GM21515 (cell line): ENCODE results near the gene GDI1.
"Not testable (repeated sequence)": the region's sequence is repeated elsewhere in the genome, so short reads cannot be mapped to it uniquely, and the experiment has no call there.

Source experiments
- ATAC-seq: cut with Tn5 transposase; IDR thresholded peaks from one replicate; pipeline ENCODE4 v1.9.1; 2021; ENCODE audit not compliant: unreplicated experiment

Gene GDI1

DNA sequence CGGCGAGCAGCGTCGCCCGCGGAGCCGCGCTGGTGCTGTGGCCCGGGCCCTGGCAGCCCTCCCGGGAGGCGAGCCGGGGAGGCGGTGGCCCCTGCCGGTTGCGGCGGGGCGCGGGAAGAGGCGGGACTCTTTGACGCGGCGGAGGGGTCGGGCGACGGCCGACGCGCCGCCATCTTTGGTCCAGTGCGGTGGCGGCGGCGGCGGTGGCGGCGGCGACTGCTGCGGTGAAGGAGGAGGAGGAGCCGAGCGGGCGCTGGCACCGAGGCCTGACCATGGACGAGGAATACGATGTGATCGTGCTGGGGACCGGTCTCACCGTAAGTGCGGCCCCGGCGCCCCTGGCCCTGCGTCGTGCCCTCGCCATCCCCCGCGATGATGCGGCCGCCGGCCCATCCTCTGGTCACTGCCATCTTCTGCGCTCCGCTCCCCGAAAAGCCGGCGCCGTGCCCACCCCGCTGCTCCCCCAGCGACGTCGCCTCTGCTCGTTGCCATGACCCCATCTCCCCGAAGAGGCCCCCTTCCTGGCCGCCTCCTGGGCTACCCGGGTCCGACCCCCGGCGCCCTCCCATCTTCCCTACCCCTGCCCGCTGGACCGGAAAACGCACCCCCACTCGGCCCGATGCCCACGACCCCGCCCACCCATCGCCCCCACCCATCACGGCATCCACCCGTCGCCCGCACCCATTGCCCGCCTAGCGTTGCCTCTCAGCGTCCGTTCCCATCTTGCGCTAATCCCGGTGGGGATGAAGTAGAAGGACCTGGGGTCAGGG is at the start of gene GDI1:
Gene GDI1 (plus strand): TSS at position 172 of the 770 bp plus-strand sequence. CDS start 101 bp downstream, at position 273.
- ATAC-seq: no peak

DNA sequence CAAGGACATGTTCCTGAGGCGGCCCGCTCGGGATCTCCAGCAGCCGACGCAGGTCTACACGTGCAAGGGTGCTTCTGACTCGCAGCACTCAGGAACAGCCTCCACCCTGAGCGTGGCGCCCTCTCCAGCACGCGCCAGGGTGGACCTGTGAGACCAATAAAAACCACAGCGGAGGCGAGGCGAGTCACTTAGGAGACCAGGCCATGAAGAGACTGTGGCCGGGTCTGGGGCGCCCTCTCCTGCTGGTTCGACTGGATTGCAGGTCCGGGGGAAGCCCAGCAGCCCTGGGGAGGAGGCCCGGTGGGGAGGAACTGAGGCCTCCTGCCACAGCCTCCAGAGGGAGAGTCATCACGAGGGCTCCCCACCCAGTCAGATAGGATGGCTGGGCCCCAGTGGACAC is 48.9 kb upstream of the GDI1 start:
- ATAC-seq: peak; percentile 30

GRCh38 chrX:154388649-154389048 is 48.3 kb upstream of the GDI1 start:
- not testable (repeated sequence) for ATAC-seq

DNA sequence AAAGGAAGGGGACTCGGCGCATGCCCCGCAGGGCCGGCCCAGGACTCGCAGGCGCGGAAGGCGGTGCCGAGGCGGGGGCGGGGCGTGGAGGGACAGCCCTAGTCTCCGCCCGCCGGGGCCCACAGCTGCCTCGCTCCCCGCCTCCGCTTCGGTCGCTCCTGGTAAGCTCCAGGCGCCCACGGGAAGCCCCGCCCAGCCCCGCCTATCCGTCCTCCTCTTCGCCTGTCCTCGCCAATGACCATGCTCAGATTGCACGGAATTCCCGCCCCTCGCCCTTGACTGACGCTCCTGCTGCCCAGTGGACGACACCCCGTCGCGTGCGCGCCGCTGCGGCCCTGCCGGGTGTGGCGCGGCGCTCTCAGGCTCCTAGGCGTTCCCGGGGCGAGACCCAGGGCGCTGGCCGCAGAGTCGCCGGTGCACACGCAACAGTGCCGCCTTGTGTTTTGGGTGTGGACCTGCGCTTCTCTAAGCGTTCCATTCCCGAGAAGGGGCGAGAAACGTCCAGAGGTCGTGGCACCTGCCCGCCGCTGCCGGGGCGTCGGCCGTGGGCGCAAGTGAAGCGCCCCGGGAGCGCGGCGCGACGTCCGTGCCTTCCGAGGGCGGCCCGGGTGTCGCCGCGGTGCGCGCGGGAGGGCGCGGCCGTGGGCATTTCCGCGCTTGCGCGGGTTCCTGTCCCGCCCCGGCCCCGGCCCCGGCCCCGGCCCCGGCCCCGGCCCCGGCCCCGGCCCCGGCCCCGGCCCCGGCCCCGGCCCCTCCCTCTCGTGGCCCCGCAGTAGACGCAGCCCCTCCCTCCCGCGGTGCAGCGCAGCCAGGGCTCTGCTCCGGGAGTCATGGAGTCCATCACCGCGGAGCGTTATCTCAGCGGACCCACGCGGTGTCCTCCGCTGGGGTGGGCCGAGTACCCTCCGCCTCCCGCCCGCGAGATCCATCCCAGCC is 46.9 kb upstream of the GDI1 start:
- peak; percentile 62 for ATAC-seq

GRCh38 chrX:154396363-154396762 is 40.6 kb upstream of the GDI1 start:
- ATAC-seq: not testable (repeated sequence)

DNA sequence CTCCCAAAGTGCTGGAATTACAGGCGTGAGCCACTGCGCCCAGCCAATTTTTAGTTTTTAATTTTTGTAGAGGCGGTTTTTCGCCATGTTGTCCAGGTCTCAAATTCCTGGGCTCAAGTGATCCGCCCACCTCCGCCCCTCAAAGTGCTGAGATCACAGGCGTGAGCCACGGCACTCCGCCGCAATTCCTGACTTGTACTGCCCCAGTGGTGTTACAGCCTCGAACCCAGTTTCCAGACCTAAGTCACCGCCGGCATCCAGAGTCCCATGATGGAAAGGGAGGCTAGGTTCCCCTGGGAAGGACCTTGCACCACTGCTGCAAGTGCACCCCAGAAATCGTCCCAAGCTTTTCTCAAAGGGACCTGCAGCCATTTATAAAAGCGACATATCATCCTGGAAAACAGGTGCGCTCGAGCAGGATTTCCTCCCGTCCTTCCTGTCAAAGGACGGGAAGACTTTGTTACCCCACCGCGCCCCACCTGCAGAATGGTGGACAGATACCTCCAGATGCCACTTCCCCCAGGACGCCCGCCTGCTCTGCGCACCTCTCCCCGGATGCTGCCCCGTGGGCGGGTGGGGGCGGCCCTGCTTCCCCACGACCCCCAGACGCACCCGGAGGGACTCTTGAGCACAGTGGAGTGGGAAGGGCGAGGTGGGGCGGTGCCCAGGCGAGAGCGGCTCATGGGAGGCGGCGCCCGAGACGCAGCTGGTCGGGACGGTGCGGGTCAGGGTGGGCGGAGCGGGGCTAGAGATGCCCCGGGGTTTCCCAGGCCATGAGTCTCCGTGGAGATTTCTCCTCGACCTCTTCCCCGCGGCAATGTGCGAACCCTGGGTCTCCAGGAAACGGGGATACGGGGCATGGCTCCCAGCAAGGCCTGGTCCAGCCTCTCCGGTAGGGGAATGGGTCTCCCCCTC is 39.7 kb upstream of the GDI1 start:
- peak; percentile 51 for ATAC-seq

GRCh38 chrX:154397888-154398667 is 38.9 kb upstream of the GDI1 start, which contains the start of gene RPL10:
Gene RPL10, plus strand, starts transcription at chrX:154398377. Its CDS starts 143 bp downstream, at chrX:154398520.
- ATAC-seq: peak; percentile 68

DNA sequence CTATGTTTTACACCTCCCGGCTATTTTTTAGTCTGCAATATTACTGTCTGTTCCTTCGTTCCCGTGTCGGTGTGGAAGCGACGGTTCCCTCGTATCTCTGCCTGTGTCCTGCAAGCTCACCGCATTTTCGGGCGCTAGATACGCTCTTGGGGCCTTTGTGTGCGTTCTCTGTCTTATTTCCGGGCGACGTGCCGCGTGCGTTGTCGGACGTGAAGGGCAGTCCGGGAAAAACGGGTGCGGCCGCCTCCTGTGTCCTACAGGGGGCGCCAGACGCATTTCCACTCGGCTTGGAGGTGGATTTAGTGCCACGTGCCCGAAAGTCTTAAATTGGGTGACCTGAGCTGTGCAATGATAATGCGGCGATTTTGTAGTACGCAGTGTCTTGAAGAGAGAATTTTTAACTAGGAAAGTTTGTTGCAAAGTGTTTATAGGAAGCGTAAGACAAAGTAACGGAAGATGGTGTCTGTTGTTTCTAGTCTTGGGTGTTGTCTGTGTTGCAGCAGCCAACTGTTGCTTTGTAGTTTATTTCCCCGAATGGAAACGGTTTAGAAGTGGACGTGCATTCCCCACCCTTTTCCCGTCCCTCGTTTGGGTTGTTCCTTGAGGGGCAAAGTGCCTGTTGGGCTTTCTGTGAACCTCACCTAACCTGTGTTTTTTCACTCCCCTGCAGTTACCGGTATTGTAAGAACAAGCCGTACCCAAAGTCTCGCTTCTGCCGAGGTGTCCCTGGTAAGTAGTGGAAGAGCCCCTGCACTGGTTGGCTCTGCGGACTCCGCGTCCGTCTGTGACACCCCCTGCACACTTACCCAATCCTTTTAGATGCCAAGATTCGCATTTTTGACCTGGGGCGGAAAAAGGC is 38.1 kb upstream of the GDI1 start:
- ATAC-seq: no peak

DNA sequence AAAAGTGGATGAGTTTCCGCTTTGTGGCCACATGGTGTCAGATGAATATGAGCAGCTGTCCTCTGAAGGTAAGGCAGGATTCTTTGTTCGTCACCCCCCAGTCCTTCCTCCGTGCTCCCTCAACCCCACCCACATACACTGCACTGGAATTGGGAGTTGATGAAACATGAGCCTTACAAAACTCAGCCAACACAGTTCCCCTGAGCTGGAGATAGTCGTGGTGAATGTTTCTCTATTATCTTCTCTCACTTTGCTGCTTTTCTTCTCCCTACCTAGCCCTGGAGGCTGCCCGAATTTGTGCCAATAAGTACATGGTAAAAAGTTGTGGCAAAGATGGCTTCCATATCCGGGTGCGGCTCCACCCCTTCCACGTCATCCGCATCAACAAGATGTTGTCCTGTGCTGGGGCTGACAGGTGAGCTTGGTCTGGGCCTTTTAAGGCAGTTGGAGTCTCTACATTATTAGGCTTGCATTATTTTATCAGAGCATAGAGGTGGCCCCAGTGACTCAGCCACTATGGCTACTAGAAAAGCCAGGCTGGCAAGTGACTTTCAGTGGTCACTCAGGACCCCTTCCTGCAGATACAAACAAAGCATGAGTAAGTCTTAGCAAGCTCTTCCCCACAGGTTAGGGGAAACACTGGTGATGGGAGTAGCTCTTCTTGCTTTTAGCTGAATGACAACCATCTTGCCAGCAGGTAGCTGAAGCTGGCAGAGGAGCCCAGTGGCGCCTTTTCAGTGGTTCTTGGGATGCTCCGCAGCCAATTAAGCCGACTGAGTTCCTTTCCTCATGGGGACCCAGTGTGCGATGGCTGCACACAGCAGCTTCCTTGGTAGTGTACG is 37.2 kb upstream of the GDI1 start:
- ATAC-seq: no peak

DNA sequence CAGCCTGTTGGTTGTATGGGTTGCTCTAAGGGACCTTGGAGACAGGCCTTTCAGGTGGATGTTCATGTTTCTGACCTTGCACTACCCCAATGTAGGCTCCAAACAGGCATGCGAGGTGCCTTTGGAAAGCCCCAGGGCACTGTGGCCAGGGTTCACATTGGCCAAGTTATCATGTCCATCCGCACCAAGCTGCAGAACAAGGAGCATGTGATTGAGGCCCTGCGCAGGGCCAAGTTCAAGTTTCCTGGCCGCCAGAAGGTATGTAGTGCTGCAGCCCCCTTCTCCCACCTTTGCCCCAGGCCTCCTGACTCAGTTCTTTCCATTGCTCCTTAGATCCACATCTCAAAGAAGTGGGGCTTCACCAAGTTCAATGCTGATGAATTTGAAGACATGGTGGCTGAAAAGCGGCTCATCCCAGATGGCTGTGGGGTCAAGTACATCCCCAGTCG is 36.6 kb upstream of the GDI1 start:
- not testable (repeated sequence) for ATAC-seq

GRCh38 chrX:154401045-154401799 is 35.7 kb upstream of the GDI1 start:
- no peak for ATAC-seq

DNA sequence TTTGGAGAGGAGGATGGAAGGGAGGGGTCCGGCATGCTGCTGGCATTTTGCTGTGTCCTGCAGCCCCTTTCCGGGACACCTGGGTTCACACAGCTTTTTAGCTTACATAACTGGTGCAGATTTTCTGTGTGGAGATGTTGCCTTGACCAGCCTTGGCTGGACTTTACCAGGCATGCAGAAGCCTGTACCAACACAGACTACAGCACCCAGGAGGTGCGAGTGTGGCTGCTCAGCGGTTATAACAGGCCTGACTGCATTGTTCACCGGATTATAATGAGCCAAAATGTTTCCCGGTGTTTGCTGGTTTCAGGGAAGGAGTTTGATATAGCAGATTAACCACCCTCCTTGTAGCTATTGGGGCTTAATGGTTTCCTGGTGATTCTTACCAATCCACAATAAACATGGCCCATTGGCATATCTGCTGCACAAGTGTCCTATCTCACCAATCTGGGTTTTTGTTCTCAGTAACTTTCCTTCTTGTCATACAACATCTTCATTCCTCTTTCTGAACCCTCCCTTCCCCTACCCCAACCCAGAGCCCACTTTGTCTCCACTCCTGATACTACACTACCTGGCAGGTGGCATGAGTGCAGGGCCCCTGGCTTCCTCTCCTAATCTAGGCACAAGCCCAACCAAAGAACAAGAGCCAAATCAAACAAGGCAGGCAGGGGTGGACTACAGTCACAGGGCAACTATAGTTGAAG is 34.9 kb upstream of the GDI1 start:
- ATAC-seq: no peak

DNA sequence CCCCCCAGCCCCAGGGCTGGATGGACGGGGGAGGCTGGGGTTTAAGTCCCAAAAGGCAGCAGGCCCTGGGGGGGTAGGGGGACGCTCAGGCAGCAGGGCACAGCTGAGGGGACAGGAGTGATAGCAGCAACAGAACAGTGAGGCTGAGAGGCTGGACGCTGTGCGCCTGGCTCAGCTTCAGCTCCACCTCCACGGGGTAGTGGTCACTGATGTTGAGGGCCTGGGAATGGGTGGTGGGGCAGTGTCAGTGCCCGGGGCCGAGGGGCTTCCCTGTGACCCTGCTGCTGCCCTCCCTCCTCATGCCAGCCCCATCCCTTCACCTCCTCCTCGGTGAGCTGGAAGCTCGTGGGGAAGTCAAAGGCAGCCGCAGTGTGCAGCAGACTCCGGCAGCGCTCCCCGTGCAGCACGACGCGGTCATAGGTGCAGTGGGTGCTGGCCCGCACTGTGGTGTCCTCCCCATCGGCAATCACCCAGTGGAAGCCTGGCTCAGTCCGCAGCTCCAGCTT is 34.3 kb upstream of the GDI1 start:
- ATAC-seq: no peak

- no peak for ATAC-seq
These were observed 33.8 kb upstream of the GDI1 start for GRCh38 chrX:154403192-154403591.

DNA sequence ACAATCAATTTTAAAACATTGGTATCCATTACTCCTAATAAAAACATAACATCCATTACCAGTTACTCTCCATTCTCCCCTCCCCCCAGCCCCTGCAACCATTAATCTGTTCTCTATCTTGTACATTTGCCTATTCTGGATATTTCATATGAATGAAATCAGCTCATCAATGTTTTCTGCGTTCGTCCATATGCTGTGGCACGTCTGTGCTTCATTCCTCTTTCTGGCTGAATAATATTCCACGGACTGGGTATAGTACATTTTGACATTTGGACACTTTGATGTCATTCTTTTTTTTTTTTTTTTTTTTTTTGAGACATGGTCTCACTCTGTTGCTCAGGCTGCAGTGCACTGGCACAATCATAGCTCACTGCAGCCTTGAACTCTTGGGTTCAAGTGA is 33.1 kb upstream of the GDI1 start:
- ATAC-seq: no peak

GRCh38 chrX:154404625-154405192 is 32.2 kb upstream of the GDI1 start:
- no peak for ATAC-seq
